SH-SY5Y (cell line): ENCODE results near the gene ARHGAP31.

Source experiments
- GATA2 ChIP-seq: IDR thresholded peaks from 2 replicates; pipeline ENCODE4 v1.6.1; 2011; ENCODE audit warnings: mild to moderate bottlenecking, low read depth, low read length
- GATA3 ChIP-seq: IDR thresholded peaks from 2 replicates; pipeline ENCODE4 v1.6.1; 2011; ENCODE audit warnings: low read depth, mild to moderate bottlenecking, low read length, moderate library complexity

ARHGAP31 gene

GRCh38 chr3:119367000-119367399 is 72.8 kb downstream of the ARHGAP31 start:
- TF ChIP-seq GATA3 = no peak
- no peak for TF ChIP-seq GATA2

- peak; percentile 61; the same call in 1 of the 2 replicates for TF ChIP-seq GATA2
- TF ChIP-seq GATA3 = no peak
These were observed 74.1 kb downstream of the ARHGAP31 start for GRCh38 chr3:119368298-119368697.

- TF ChIP-seq GATA3 = no peak
- no peak for TF ChIP-seq GATA2
These were observed 80.9 kb downstream of the ARHGAP31 start for GRCh38 chr3:119375106-119375505.

- no peak for TF ChIP-seq GATA2
- no peak for TF ChIP-seq GATA3
These were observed 81.3 kb downstream of the ARHGAP31 start for GRCh38 chr3:119375510-119375909.

GRCh38 chr3:119376758-119377157 is 82.6 kb downstream of the ARHGAP31 start:
- TF ChIP-seq GATA3 (no peak), GATA2 (no peak)

- TF ChIP-seq GATA3 (no peak), GATA2 (no peak)
These were observed 84.1 kb downstream of the ARHGAP31 start for GRCh38 chr3:119378259-119378803.

GRCh38 chr3:119380697-119381096 is 86.5 kb downstream of the ARHGAP31 start:
- no peak for TF ChIP-seq GATA3
- TF ChIP-seq GATA2 = no peak

- no peak for TF ChIP-seq GATA2
- TF ChIP-seq GATA3 = no peak
These were observed 88.0 kb downstream of the ARHGAP31 start for GRCh38 chr3:119382134-119382533.

GRCh38 chr3:119388577-119388976 is 94.4 kb downstream of the ARHGAP31 start:
- no peak for TF ChIP-seq GATA3
- no peak for TF ChIP-seq GATA2

- TF ChIP-seq GATA2 (no peak), GATA3 (no peak)
These were observed 101.8 kb downstream of the ARHGAP31 start for GRCh38 chr3:119395923-119396358.

GRCh38 chr3:119396870-119397269 is 102.7 kb downstream of the ARHGAP31 start:
- TF ChIP-seq GATA2 = no peak
- TF ChIP-seq GATA3 = no peak

GRCh38 chr3:119400466-119400865 is 106.3 kb downstream of the ARHGAP31 start:
- no peak for TF ChIP-seq GATA3
- TF ChIP-seq GATA2 = no peak

GRCh38 chr3:119401069-119401468 is 106.9 kb downstream of the ARHGAP31 start:
- TF ChIP-seq GATA3 (no peak), GATA2 (no peak)

GRCh38 chr3:119401503-119402440 is 107.6 kb downstream of the ARHGAP31 start:
- no peak for TF ChIP-seq GATA3
- no peak for TF ChIP-seq GATA2

GRCh38 chr3:119402791-119403190 is 108.6 kb downstream of the ARHGAP31 start:
- TF ChIP-seq GATA2 = no peak
- no peak for TF ChIP-seq GATA3

- TF ChIP-seq GATA2 = no peak
- no peak for TF ChIP-seq GATA3
These were observed 109.0 kb downstream of the ARHGAP31 start for GRCh38 chr3:119403201-119403600.
